ENCODE results near the gene TSC22D1.

TSC22D1 gene

DNA sequence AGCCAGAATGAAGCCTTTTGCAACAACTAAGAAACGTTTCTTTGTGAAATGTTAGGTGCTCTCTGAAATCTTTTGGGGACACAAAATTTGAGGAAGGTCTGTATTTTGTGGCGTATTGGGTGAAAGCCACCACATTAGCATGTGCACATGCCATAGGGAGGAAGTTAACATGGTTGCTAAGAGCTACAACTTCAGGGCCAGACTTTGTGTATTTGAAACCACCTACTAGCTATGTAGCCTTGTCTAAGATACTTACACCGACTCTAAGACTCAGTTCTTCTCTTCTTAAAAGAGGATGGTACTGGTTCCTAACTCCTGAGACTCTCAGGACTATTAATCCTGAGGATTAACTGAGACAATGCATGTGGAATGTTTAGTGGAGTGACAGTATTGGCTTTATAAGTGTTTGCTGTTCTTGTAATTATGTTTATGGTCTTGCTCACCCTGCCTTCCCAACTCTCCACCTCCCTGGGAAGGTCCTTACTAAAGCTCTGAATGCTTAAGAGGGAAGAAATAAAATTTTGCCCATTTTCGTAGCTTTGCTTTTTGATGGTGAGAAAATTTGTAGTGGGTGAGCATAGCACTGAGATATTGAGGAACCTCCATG is 187.0 kb downstream of the TSC22D1 start:
- no peak for DNase-seq (ENCODE audit: low read depth, low spot score)
- in situ Hi-C loops (cut with HindIII; ENCODE audit: low sequenced_read_pairs), result no loop called here
- TF ChIP-seq, protein P1, sequence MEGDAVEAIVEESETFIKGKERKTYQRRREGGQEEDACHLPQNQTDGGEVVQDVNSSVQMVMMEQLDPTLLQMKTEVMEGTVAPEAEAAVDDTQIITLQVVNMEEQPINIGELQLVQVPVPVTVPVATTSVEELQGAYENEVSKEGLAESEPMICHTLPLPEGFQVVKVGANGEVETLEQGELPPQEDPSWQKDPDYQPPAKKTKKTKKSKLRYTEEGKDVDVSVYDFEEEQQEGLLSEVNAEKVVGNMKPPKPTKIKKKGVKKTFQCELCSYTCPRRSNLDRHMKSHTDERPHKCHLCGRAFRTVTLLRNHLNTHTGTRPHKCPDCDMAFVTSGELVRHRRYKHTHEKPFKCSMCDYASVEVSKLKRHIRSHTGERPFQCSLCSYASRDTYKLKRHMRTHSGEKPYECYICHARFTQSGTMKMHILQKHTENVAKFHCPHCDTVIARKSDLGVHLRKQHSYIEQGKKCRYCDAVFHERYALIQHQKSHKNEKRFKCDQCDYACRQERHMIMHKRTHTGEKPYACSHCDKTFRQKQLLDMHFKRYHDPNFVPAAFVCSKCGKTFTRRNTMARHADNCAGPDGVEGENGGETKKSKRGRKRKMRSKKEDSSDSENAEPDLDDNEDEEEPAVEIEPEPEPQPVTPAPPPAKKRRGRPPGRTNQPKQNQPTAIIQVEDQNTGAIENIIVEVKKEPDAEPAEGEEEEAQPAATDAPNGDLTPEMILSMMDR (IDR thresholded peaks at IDR 0.05; ENCODE audit: low read depth, low read length), result no peak

DNA sequence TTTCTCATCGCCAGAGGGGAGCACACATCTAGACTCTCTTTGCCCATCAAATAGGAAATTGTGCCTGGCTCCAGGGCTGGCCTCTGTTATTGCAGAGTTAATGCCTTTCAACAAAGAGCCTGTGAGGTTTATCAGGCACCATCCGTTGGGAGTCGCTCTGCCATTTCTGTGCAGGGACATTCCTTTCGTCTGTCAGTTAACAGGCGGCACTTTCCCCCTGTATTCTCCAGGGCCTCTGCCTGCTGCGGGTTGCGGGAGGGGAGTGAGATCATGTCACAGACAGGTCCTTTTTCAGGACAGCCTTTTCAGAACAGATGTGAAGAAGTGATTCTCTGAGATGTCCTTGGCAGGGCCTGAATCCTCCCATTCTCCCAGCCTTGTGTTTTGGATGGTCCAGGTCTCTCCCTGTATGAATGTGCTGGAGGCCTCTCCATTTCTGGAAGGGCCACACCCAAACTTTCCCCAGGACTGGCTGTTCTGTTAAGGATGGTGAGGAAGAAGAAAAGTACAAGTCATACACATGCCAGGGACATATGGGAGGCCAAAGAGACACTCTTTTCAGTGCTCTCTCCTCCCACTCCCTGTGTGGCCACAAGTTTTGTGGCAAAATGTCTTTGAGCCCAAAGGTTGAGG is 187.6 kb downstream of the TSC22D1 start:
- H3K4me3 ChIP-seq (ENCODE audit: low read depth, low read length), result no peak overlapping the region
- no peak for DNase-seq (ENCODE audit: low read depth, low spot score)
- in situ Hi-C loops (cut with HindIII; ENCODE audit: low sequenced_read_pairs), result no loop called here
- TF ChIP-seq, protein P1 (IDR thresholded peaks at IDR 0.05; ENCODE audit: low read depth, low read length), result no peak

More for the DNA sequence above, 187.0 kb downstream of the TSC22D1 start:
- no peak overlapping the region for H3K4me3 ChIP-seq (ENCODE audit: low read depth, low read length)

DNA sequence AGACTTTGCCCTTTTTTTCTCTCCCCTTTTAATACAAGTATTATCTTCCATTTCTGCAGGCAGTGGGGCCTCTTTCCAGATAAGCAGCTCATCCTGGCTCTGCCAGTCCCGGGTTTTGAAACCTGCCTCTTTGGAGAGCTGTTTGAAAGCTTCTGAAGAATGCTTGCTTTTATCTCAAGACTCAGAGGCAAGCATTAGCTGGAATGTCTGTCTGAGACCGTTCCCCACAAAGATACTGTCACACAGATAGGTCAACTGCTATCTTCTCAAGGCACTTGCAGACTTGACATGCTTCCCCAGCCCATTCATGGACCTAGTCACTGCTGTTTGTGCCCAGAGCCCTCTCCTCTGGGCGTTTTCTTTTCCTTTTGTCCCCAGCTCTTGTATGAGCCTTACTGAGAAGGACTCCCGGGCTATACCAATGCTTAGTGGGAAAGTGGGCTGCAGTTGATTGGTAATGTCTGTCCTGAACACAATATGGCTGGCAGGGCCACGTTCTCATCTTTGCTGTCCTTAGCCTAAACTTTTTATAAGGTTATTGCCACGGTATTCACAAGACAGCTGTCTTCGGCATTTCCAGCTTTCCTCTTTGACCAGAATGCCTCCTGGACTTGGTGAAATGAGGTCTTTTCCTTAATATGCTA is 189.1 kb downstream of the TSC22D1 start:
- TF ChIP-seq, protein P1 (IDR thresholded peaks at IDR 0.05; ENCODE audit: low read depth, low read length), result no peak
- H3K4me3 ChIP-seq (ENCODE audit: low read depth, low read length), result no peak overlapping the region
- DNase-seq (ENCODE audit: low read depth, low spot score), result no peak
- in situ Hi-C loops (cut with HindIII; ENCODE audit: low sequenced_read_pairs), result no loop called here

DNA sequence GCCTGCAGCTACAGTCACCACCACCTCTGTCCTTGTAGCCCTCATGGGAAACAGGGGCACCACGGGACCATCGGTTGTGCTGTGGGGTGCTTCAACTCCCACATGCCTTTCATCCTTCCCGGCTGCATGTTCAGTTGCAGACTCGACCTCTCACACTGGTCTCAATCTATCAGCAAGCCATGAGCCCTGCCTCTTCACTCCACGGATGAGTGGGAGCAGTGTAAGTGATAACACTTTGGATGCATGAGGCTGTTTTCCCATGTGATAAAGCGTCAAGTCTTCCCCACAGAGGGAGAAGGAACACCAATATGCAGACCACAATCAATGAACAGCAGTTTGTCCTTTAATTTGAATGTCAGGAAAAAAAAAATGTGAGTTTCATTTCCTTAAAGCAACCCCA is 190.3 kb downstream of the TSC22D1 start:
- in situ Hi-C loops (cut with HindIII; ENCODE audit: low sequenced_read_pairs), result no loop called here
- DNase-seq (ENCODE audit: low read depth, low spot score), result no peak
- TF ChIP-seq, protein P1 (IDR thresholded peaks at IDR 0.05; ENCODE audit: low read depth, low read length), result no peak
- H3K4me3 ChIP-seq (ENCODE audit: low read depth, low read length), result no peak overlapping the region

DNA sequence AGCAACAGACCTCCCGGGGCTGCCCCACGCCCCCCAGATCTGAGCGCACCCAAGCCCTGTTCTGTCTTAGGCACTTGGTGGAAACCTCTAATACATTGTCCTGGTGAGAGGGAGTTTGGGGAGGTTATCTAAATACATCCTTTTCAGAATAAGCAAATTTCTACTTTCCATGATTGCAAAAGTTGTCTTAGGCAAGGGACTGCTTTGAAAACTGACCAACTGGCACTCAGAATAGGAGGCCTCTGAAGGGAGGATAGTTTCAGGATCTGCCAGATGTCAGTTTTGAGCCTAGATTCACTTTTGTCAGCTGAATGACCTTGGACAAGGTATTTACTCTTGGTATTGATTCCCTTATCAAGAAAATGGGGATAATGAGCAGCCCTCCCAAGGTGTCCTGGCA is 190.7 kb downstream of the TSC22D1 start:
- no peak for DNase-seq (ENCODE audit: low read depth, low spot score)
- H3K4me3 ChIP-seq (ENCODE audit: low read depth, low read length), result no peak overlapping the region
- in situ Hi-C loops (cut with HindIII; ENCODE audit: low sequenced_read_pairs), result no loop called here
- TF ChIP-seq, protein P1 (IDR thresholded peaks at IDR 0.05; ENCODE audit: low read depth, low read length), result no peak

DNA sequence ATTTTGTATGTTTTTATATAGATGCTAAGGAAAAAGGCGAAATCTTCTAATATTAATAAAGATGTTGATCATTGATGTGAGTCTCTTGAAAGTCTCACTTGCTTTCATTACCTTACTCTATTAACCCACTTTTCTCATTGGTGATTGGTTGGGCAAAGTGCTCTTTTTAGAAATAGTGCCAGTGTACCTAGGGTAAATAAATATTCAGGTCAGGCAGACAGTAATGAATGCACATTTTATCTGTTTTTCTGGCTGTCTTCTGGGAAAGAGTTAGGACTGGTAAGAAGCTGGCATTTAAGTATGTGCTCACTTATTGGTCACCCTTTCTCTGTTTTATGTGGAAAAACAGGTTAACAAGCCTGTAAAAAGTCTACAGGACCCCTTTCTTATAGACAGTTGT is 191.4 kb downstream of the TSC22D1 start:
- in situ Hi-C loops (cut with HindIII; ENCODE audit: low sequenced_read_pairs), result no loop called here
- H3K4me3 ChIP-seq (ENCODE audit: low read depth, low read length), result no peak overlapping the region
- DNase-seq (ENCODE audit: low read depth, low spot score), result no peak
- TF ChIP-seq, protein P1 (IDR thresholded peaks at IDR 0.05; ENCODE audit: low read depth, low read length), result no peak

Measured in astrocyte of the spinal cord (primary cell).